Measurements from ENCODE around the gene ASCC3.

GRCh38 chr6:100850174-100850573 is 31.0 kb downstream of the ASCC3 start:
- TF ChIP-seq ZNF274 (IDR thresholded peaks at IDR 0.05; ENCODE audit: low read depth, low read length) (no peak), YY1 (IDR thresholded peaks at IDR 0.05; ENCODE audit: insufficient read depth, insufficient read length) (no peak)
